ENCODE measurements around the gene OSBPL1A. TPM values are rescaled to one million over a fixed set of nuclear protein-coding genes. Genes with fewer than 3 reads are reported as not detected.

The OSBPL1A gene
- polyA plus RNA-seq, 2 of the 4 experiments (the other 2 are of a cell fraction), result 10.5 to 22.1 TPM

DNA sequence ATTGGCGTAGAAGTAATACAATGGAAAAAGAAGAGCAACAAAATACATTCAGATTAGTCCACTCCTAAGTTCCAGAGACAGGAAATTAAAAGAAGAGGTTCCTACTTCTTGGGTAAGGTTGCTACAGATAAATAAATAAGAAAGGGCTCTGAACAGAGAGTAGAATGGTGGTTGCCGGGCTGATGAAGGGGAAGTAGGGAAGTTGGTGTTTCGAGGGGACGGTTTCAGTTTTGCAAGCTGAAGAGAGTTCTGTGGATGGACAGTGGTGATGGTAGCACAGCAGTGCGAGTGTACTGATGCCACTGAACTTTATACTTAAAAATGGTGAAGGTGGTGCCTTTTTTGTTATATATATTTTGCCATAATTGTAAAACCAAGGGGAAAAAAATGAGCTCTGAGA lies 210.6 kb downstream of the OSBPL1A start:
- 75% methylated on average over 5 of the region's 5 CpGs for WGBS (ENCODE audit: missing lambda C conversion rate)
- ChIA-PET CTCF (interaction anchor here (4.3 kb wide), 1 partner anchor 11 kb away, joined by 19 read pairs; no protein-coding TSS in a partner anchor), POLR2A (no interaction called here)
- H3K27ac ChIP-seq, result no peak overlapping the region
- peaks cover under 1% of the 10 kb centered on the region; the same call in 1 of the 3 replicates for H3K4me1 ChIP-seq
- H3K4me2 ChIP-seq, result no peak overlapping the region
- no peaks in the 10 kb centered on the region for H3K9me3 ChIP-seq
- no peak for ATAC-seq
- DNase-seq (ENCODE audit: low read depth in 1 of 2, low spot score in 1 of 2), result no peak
- TF ChIP-seq CTCF (IDR thresholded peaks at IDR 0.05) (no peak), ZFP36 (IDR thresholded peaks at IDR 0.05; ENCODE audit: borderline replicate concordance, partially characterized antibody) (no peak), MAFK (IDR thresholded peaks at IDR 0.05; ENCODE audit: partially characterized antibody) (no peak), EP300 (IDR thresholded peaks at IDR 0.05) (no peak), ESRRA (IDR thresholded peaks at IDR 0.05; ENCODE audit: borderline replicate concordance, low read length) (no peak)
- TF ChIP-seq, protein P1, sequence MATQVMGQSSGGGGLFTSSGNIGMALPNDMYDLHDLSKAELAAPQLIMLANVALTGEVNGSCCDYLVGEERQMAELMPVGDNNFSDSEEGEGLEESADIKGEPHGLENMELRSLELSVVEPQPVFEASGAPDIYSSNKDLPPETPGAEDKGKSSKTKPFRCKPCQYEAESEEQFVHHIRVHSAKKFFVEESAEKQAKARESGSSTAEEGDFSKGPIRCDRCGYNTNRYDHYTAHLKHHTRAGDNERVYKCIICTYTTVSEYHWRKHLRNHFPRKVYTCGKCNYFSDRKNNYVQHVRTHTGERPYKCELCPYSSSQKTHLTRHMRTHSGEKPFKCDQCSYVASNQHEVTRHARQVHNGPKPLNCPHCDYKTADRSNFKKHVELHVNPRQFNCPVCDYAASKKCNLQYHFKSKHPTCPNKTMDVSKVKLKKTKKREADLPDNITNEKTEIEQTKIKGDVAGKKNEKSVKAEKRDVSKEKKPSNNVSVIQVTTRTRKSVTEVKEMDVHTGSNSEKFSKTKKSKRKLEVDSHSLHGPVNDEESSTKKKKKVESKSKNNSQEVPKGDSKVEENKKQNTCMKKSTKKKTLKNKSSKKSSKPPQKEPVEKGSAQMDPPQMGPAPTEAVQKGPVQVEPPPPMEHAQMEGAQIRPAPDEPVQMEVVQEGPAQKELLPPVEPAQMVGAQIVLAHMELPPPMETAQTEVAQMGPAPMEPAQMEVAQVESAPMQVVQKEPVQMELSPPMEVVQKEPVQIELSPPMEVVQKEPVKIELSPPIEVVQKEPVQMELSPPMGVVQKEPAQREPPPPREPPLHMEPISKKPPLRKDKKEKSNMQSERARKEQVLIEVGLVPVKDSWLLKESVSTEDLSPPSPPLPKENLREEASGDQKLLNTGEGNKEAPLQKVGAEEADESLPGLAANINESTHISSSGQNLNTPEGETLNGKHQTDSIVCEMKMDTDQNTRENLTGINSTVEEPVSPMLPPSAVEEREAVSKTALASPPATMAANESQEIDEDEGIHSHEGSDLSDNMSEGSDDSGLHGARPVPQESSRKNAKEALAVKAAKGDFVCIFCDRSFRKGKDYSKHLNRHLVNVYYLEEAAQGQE (IDR thresholded peaks at IDR 0.05), result no peak
- TF ChIP-seq, protein P2, sequence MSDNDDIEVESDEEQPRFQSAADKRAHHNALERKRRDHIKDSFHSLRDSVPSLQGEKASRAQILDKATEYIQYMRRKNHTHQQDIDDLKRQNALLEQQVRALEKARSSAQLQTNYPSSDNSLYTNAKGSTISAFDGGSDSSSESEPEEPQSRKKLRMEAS (IDR thresholded peaks at IDR 0.05), result no peak
- no peak for FAIRE-seq
- H3K4me3 ChIP-seq, result no peak overlapping the region

DNA sequence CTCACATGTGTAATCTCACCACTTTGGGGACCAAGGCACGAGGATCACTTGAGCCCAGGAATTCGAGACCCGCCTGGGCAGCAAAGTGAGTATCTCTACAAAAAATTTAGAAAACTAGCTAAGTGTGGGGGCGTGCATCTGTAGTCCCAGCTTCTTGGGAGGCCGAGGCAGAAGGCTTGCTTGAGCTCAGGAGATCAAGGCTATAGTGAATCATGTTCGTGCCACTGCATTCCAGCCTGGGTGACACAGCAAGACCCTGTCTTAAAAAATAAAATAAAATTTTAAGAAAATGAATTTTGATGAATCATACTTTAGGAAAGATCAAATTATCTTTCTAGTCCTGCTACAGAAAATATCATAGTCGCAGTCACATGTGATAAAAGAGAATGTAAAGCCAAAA lies 211.8 kb downstream of the OSBPL1A start:
- FAIRE-seq, result no peak
- 82% methylated on average over 7 of the region's 7 CpGs for WGBS (ENCODE audit: missing lambda C conversion rate)

More for the DNA sequence above, 211.8 kb downstream of the OSBPL1A start:
- Histone ChIP-seq H3K27ac (no peak overlapping the region), H3K4me2 (no peak overlapping the region), H3K9me3 (no peaks in the 10 kb centered on the region), H3K4me1 (peaks cover 5% of the 10 kb centered on the region; the same call in 1 of the 3 replicates), H3K4me3 (no peak overlapping the region)
- CTCF ChIA-PET, result interaction anchor here (1.1 to 1.8 kb wide), 2 partner anchors 9 to 303 kb away, joined by 6 to 7 read pairs; no protein-coding TSS in a partner anchor
- no peak for TF ChIP-seq EHF (CRISPR knock-in tag; IDR thresholded peaks at IDR 0.05)
- no peak for TF ChIP-seq TP53 (CRISPR knock-in tag; IDR thresholded peaks at IDR 0.05)
- TF ChIP-seq, protein P2 (IDR thresholded peaks at IDR 0.05), result no peak
- TF ChIP-seq ELK1 (IDR thresholded peaks at IDR 0.05; ENCODE audit: low read depth, low read length), result no peak
- no peak for TF ChIP-seq ZNF302 (CRISPR knock-in tag; IDR thresholded peaks at IDR 0.05)
- TF ChIP-seq, protein P3, sequence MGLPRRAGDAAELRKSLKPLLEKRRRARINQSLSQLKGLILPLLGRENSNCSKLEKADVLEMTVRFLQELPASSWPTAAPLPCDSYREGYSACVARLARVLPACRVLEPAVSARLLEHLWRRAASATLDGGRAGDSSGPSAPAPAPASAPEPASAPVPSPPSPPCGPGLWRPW (IDR thresholded peaks at IDR 0.05), result no peak
- no peak for TF ChIP-seq SMC3 (IDR thresholded peaks at IDR 0.05)
- no peak for TF ChIP-seq EHMT2 (IDR thresholded peaks at IDR 0.05; ENCODE audit: low read depth)
- no peak for TF ChIP-seq CEBPB (IDR thresholded peaks at IDR 0.05)
- TF ChIP-seq ATOH8 (CRISPR knock-in tag; IDR thresholded peaks at IDR 0.05; ENCODE audit: low read depth), result no peak
- POLR2A ChIA-PET, result no interaction called here
- ATAC-seq (no peak), DNase-seq (ENCODE audit: low read depth in 1 of 2, low spot score in 1 of 2) (no peak)
